ENCODE measurements around the gene NFIX. TPM values are rescaled to one million over a fixed set of nuclear protein-coding genes. Genes with fewer than 3 reads are reported as not detected.

NFIX gene
- total and polyA plus RNA-seq, 2 donors (not counting 3 experiments of a cell fraction or from before 2014, with no cell fraction given) = 9.8 to 37.7 TPM

DNA sequence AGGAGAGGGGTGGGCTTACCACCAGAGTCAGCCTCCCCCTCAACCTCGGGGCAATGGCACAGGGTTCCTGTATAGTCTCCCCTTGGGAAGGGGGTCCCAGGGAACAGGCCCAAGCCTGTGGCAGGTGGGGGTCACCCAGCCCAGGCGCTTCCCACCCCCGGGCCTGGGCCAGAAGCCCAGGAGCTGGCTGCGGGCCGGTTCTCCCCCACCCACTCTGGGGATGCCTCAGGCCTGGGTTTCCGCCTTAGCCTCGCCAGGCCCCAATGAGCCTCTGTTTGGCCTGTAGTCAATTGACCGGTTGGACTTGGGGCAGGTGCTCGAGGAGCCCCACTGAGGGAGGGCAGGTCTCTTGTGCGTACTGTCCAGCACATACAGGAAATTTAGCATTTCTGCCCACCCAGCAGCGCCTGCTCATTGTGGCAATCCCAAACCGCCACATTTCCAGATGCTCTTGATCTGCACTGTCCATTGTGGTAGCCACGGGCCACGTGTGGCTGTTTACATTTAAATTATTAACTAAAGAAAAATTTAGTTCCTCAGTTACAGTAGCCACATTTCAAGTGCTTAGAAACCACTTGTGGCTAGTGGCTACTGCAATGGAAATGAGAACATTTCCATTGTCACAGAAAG lies 97.4 kb downstream of the NFIX start:
- Histone ChIP-seq H3K4me2 (ENCODE audit: insufficient read depth, low read length) (no peak overlapping the region), H3K9me3 (replicated peaks; ENCODE audit: control insufficient read depth, insufficient read depth, low read length) (no peaks in the 10 kb centered on the region), H3K27ac (ENCODE audit: insufficient read depth, low read depth, low read length) (no peak overlapping the region), H4K20me1 (replicated peaks; ENCODE audit: control insufficient read depth, extremely low read depth, insufficient read depth, low read length) (no peaks in the 10 kb centered on the region), H3K9me1 (replicated peaks; ENCODE audit: control insufficient read depth, extremely low read depth, insufficient read depth, low read length) (no peaks in the 10 kb centered on the region), H3K27me3 (ENCODE audit: control insufficient read depth in 2 of 2, insufficient read depth in 2 of 2, low read length in 2 of 2) (no peaks in the 10 kb centered on the region), H3K9ac (replicated peaks; ENCODE audit: extremely low read depth, insufficient read depth, low read length) (no peak overlapping the region), H3K79me2 (ENCODE audit: control insufficient read depth, insufficient read depth, low read length) (no peaks in the 10 kb centered on the region), H2AFZ (ENCODE audit: low read depth, low read length) (no peak overlapping the region), H3K4me3 (replicated peaks in 1 of 3; ENCODE audit: insufficient read depth in 1 of 3, low read depth in 1 of 3, low read length in 3 of 3) (no peak overlapping the region), H3K36me3 (ENCODE audit: control insufficient read depth in 2 of 2, extremely low read depth in 1 of 2, insufficient read depth in 2 of 2, low read length in 2 of 2) (no peaks in the 10 kb centered on the region), H3K4me1 (ENCODE audit: control insufficient read depth, extremely low read depth, insufficient read depth, low read length) (peaks cover 31% of the 10 kb centered on the region)
- BruUV-seq (replicated peaks) = no TSS peak
- ChIA-PET POLR2A (no interaction called here), CTCF (interaction anchor here (0.8 to 8.5 kb wide), 6 partner anchors 12 to 127 kb away, joined by 3 to 543 read pairs (median 57); no protein-coding TSS in a partner anchor)
- FAIRE-seq = no peak
- DNase-seq (ENCODE audit: low read depth, low spot score) = peak; percentile 20
- intact Hi-C loops (cut with micrococcal nuclease) = loop anchor here (1.0 to 5.0 kb wide), 3 partner anchors 31 to 60 kb away; no protein-coding TSS in a partner anchor
- no peak for TF ChIP-seq MYC (IDR thresholded peaks at IDR 0.05; ENCODE audit: low read depth, low read length)
- TF ChIP-seq CTCF (IDR thresholded peaks at IDR 0.05; ENCODE audit: extremely low read depth in 1 of 2, insufficient read depth in 1 of 2, low read depth in 1 of 2, low read length in 2 of 2) = no peak
- no peak for TF ChIP-seq GATA2 (IDR thresholded peaks at IDR 0.05; ENCODE audit: insufficient read depth, insufficient read length, low read depth, low read length)
- TF ChIP-seq, protein P1, sequence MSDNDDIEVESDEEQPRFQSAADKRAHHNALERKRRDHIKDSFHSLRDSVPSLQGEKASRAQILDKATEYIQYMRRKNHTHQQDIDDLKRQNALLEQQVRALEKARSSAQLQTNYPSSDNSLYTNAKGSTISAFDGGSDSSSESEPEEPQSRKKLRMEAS (IDR thresholded peaks at IDR 0.05; ENCODE audit: insufficient read depth, insufficient read length) = no peak
- TF ChIP-seq POLR2AphosphoS5 (IDR thresholded peaks at IDR 0.05; ENCODE audit: insufficient read depth, low read depth, low read length) = no peak
- TF ChIP-seq POLR2A (IDR thresholded peaks at IDR 0.05; ENCODE audit: low read depth, low read length) = no peak
- dilution Hi-C loops (cut with MboI; ENCODE audit: extremely low pct_ligation_motif_present, low sequenced_read_pairs) = no loop called here

All from endothelial cell of umbilical vein (primary cell).